Erythroblast (primary cell): ENCODE measurements around the gene LY6G6D.
A peak's percentile ranks its signal among the peaks of the same experiment; 100 is the strongest.

ENCODE experiments used
- DNase-seq, 2 experiments: peaks; one replicate each; lab custom pipeline; 2025; lab: John Stamatoyannopoulos, UW
- GATA1 ChIP-seq: IDR thresholded peaks from 2 replicates; pipeline ENCODE4 v1.6.1; 2011; ENCODE audit warnings: low read depth, mild to moderate bottlenecking, control low read depth, low read length, moderate library complexity
- POLR2A ChIP-seq: IDR thresholded peaks from 2 replicates; pipeline ENCODE4 v1.6.1; 2011; ENCODE audit warnings: mild to moderate bottlenecking, low read length

The LY6G6D gene

GRCh38 chr6:31719001-31719400 is 3.9 kb downstream of the LY6G6D start:
- no peak for DNase-seq
- TF ChIP-seq GATA1 (no peak), POLR2A (no peak)

DNA sequence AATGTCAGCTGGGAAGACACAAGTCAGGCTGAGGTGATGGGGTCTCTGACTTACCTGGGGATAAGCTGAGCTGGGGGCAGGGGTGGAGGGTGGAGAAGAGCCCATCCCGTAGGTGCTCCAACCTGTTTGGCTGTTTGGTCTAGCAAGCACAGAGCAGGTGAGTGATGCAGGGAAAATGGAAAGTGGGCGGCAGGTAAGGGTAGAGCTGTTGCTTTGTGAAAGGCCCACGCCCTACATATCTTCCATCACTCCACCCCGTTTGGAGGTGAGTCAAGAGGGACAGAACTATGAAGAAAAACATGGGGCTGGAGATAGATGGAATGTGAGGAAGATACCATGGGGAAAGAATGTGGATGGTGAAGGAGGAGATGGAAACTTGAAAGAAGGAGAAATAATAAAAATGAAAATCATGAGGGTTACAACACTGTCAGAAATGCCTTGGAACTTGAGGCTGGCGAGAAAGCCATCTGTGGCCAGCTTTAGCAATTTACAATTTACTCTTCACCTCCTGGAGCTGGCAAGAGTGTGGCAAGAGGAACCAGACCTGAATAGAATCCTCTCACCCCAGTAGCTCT is 5.1 kb downstream of the LY6G6D start:
- TF ChIP-seq POLR2A, result no peak
- TF ChIP-seq GATA1, result no peak
- no peak for DNase-seq

GRCh38 chr6:31721351-31722020 is 6.3 kb downstream of the LY6G6D start, which contains the start of gene LY6G6C:
LY6G6C (minus strand) TSS chr6:31721746; CDS start chr6:31721679, 67 bp downstream.
- no peak for TF ChIP-seq GATA1
- TF ChIP-seq POLR2A, result no peak
- DNase-seq, result no peak

GRCh38 chr6:31722173-31722572 is 7.0 kb downstream of the LY6G6D start:
- no peak for DNase-seq
- no peak for TF ChIP-seq GATA1
- TF ChIP-seq POLR2A, result no peak

DNA sequence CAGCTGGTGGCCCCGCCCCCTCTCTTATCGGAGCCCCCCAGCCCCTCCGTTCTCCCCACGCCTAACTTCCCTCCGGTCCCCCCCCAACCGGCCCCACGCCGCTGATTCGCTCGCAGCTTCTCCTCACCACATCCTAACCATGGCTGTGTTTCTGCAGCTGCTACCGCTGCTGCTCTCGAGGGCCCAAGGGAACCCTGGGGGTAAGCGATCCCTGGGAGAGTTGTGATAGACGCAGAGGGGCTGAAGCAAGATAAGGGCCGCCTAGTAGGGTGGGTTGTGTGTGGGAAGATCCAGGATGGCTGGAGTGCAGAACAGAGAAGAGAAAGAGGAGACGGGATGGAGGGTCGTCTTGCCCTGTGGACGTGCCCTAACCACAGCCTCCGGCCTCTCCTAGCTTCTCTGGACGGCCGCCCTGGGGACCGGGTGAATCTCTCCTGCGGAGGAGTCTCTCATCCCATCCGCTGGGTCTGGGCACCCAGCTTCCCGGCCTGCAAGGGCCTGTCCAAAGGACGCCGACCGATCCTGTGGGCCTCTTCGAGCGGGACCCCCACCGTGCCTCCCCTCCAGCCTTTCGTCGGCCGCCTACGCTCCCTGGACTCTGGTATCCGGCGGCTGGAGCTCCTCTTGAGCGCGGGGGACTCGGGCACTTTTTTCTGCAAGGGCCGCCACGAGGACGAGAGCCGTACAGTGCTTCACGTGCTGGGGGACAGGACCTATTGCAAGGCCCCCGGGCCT is 8.3 kb downstream of the LY6G6D start, which contains the start of gene MPIG6B:
Gene MPIG6B (plus strand): TSS at position 129 of the 735 bp plus-strand sequence. CDS start 11 bp downstream, at position 140.
- no peak for TF ChIP-seq GATA1
- TF ChIP-seq POLR2A, result no peak

GRCh38 chr6:31723980-31724691 is 9.0 kb downstream of the LY6G6D start:
- no peak for DNase-seq
- no peak for TF ChIP-seq POLR2A
- no peak for TF ChIP-seq GATA1

More for the DNA sequence above, 8.3 kb downstream of the LY6G6D start, which contains the start of gene MPIG6B:
- no peak for DNase-seq

GRCh38 chr6:31725502-31726350 is 10.6 kb downstream of the LY6G6D start:
- DNase-seq, result peak in 1 of 2 experiments; percentile 34
- TF ChIP-seq POLR2A, result no peak

- peak; percentile 39 to 68 for DNase-seq
- TF ChIP-seq POLR2A (peak; percentile 30), GATA1 (no peak)
Observed at GRCh38 chr6:31727034-31727716, 12.0 kb downstream of the LY6G6D start.

DNA sequence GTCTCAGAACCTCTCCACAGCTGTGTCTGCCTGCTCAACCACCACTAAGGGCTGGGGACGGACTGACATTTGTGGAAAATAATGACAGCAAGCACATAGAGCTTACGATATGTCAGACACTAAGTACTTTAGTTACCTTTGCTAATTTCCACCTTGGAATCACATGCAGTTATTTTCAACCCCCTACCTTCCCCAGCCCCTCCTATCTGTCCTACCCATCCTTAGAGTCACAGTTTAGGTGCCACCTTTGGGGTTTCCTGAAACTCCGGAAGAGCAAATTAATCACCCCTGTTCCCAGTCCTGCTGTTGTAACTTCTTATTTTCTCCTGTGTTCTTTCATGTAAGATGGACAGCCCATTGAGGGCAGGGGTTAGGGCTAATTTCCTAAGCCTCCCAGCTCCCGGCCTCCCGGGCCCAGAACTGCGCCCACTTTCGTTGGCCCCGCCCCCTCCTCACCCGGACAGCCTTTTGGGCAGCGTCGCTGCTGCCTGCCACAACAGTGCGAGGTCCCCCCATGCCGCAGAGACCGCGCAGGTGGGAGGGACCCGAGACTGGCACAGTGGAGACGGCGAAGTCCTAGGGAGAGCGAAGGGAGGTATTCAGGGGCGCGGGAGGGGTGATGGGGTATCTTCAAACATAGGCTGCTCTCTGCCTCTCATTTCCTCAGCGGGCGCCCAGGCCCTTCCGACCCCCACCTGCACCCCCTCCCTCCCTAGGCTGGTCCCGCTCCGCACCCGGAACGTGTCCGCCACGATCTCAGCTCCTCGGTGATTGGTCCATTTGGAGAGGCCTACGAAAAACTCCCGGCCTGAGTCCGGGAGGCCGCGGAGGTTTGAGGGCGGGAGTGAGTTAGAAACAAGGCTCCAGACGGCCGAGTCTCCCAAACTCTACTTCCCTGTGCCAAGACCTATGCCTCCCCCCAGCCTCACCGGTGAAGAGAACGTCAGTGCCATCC is 12.8 kb downstream of the LY6G6D start:
- DNase-seq, result no peak
- TF ChIP-seq GATA1 (no peak), POLR2A (no peak)

DNA sequence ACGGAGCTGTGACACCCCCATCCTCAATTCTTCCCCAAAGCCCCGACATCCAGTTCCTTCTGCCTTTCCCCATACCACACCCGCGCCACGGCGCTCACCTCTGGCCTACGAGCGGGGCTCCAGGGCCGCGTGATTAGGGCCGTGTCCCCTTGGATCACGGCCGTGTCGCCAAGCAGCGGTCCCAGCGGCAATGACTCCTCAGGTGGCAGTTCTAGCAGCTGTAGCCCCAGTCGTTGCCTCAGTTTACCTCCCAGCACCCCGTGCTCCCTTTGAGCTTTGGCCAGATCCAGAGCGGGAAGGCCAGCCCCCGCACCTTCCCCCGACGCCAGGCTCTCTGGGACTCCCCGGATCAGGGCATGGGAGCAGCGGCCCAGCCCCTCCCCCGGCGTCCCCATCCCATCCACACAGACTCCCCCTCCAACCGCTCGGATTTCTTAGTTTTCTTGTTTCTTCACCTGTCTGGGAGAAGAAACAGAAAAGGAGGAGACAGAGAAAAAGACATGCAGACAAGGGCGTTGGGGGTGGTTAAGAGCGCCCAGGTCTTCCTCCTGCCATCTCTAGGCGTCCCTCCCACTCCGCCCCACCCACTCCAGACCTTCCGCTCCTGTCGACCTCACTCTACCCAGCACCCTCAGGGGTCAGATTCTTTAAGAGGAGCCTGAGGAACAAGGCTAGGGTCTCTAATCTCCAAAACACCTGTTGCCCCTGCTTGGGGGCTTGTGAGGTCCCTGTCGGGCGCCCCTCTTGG is 13.8 kb downstream of the LY6G6D start, which contains the start of gene DDAH2:
Gene DDAH2 (minus strand): TSS at position 533 of the 748 bp plus-strand sequence. CDS start 138 bp downstream, at position 395.
- TF ChIP-seq GATA1 (no peak), POLR2A (no peak)
- no peak for DNase-seq
